NCI-H460 (cell line): Measurements from ENCODE around the gene PALMD. TPM values are rescaled to one million over a fixed set of nuclear protein-coding genes. Genes with fewer than 3 reads are reported as not detected.

Experiments
- DNase-seq: peaks from one replicate; pipeline ENCODE4 v3.0.0-alpha.2; 2016; ENCODE audit warnings: low read depth; ENCODE audit errors: extremely low read depth
- total RNA-seq: library from RNA; depleted of rRNA; stranded (reverse); fragments of >200 nt; shearing (Covaris generic); gene quantifications from 2 replicates; pipeline ENCODE4 v1.2.3, GENCODE V29; 2014

The PALMD gene
- total RNA-seq, 1 experiment from 2014 or later = 5.2 TPM

GRCh38 chr1:99629164-99629563 is 16.7 kb upstream of the PALMD start:
- no peak for DNase-seq

DNA sequence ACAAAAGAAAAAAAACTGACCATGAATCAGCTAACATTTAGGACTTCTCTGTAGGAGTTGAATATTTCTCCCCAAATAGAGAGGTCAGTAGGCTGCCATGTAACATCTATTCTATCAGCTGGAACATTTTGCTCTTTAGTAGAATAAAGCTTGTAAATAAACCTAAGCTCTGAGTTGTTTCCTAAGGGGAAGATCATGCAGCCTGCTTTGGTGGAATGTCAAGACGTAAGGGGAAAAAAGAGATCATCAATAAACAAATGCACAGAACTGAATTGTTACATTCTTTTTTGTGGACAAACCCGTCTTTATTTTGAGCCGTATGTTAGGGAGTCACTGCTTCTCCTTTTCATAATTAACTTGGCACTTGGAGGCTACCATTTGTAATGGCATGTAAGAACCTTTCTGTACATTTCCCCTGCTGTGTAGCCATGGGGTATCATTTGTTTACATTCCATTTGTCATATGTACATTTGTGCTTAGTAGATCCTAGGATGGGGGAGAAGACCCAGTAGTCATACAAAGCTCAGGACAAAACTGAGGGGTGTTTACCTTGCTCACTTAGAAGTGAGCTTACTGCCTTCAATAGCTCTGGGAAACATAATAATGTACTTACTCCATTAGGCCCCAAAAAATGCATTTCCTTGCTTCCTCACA is 10.8 kb upstream of the PALMD start:
- no peak for DNase-seq

DNA sequence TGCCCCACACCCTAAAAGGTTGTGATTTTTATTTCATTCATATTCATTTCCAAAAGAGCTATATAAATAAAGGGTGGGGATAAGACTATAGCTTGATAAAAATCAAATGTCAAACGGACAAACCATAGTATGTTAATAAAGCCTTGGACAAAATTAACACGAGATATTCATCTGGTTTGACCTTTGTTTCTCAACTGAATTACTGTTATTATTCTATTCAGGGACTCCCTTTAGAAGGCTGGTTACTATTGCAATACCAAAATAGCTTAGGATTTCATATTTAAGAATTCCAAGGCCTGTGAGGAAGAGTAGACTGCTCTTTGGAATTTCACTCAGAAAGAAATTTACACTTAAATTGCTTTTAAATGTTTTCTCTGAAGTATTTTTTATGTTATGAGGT is 10.2 kb upstream of the PALMD start:
- DNase-seq = no peak

GRCh38 chr1:99636647-99637175 is 9.2 kb upstream of the PALMD start:
- DNase-seq = no peak

- DNase-seq = no peak
Observed at GRCh38 chr1:99638853-99639252, 7.1 kb upstream of the PALMD start.

DNA sequence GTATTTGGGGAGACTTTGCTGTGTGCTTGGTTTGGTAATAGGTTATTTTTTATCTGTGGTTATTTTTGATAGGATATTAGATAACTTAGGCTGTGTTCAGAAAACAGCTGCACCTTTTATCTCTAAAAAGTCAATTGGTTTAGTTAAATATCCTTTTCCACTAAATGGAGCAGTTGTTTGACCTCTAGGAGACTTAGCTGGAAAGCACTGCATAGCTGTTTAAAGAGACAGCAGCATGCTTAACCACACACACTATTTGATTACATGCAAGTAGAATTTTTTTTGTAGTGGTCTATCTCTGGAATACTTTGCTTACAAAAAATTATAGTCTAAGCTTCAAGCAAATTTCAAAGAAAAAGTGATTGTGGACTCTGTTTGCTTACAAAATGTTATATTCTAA is 6.5 kb upstream of the PALMD start:
- no peak for DNase-seq

DNA sequence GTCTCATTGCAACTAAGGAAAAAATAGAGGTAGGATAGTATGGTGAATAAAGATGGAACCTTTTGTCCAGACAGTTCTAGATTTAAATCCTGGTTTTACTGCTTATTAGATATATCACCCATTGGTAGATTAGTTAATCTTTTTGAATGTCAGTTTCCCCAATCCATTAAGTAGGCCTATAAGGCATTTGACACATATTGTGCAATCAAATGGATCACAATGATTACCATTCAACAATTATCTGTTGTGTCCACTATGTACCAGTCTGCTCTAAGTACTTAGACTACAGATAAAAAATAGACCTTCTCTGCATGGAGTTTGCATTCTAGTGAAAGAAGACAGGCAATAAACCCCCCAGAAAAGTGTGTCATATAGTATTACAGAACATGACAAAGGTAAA is 6.0 kb upstream of the PALMD start:
- no peak for DNase-seq

DNA sequence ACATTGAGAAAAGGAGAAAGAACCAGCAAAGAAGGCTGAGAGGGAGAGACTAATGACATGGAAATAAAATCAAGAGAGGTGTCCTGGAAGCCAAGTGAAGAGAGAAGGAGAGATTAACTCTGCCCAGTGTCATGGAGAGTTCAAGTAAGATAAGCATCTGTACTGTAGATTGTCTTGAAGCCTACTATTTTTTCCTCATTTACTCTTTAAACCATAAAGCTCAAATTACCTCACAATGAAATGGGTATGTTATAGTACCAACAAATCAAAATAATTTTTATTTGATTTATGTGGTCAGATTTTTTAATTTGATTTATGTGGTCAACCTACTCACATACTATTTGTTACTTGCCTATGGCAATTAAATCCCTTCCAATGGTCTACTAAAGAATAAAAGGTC is 5.2 kb upstream of the PALMD start:
- DNase-seq = no peak

DNA sequence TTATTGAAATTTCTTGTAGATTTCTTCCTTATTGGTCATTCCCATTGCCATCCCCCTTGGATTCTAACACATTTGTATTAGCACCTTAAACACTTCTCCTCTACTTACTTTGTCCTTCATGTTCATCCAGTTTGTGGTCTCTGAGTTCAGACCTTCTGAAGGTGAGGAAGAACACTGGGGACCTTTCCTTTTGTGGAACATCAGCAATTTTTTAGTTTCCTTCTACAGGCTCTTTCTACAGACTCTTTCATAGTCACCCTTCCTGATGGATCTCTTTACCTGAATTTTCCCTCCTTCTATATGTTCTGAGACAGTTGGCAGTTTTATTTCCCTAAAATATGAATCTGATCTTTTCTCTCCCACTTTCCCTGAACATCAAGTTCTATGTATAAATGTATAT is 4.4 kb upstream of the PALMD start:
- DNase-seq = no peak

DNA sequence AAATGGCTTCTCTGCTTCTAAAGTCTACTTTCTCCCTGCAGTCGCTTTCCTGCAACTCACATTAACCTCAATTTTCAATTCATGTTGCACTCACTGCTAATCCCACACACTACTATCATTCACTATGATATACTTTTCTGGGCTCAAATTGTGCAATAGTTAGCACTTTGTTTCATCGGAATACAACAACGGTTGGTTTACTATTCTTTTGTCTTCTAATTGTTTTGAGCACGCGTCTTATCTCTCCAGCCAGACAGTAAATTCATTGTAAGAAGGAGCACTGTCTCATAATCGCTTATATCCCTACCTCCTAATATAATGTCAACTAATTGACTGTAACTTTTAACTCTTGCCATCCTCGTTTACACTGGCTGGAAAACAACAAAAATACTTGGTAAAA is 3.9 kb upstream of the PALMD start:
- DNase-seq = no peak

DNA sequence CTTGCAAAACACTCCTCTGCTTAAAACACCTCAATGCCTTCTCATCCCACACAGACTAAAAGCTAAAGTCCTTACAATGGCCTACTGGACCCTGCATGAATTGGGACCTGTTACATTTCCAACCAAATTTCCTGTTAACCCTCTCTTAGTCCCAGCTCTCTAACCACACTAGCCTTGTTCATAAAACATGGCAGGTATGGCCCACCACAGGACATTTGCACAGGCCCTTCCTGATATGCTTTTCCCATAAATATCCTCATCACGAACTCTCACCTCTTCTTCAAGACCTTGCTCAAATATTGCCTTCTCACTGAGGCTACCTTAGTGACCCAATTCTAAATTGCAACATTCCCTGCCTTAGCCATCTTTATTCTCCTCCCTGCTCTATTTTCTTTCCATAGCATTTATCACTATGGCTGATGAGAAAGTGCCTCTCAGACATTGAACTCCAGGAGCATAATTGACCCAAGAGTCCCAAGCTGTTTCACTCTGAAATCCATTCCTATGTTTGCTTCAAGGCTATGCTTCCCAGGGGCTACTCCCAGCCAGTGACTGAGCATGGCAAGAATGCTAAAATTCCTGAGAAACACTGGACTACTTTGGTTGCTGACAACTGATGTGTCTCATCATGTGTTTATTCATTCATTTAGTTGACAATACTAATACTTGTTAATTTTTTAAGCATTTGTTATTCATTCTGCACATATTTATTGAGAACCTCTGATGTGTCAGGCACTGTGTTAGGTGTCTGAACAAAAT is 2.7 kb upstream of the PALMD start:
- no peak for DNase-seq

- DNase-seq = no peak
Observed at GRCh38 chr1:99644279-99645004, 1.5 kb upstream of the PALMD start.

GRCh38 chr1:99645203-99645602 is 710 bp upstream of the PALMD start:
- DNase-seq = peak; percentile 71

DNA sequence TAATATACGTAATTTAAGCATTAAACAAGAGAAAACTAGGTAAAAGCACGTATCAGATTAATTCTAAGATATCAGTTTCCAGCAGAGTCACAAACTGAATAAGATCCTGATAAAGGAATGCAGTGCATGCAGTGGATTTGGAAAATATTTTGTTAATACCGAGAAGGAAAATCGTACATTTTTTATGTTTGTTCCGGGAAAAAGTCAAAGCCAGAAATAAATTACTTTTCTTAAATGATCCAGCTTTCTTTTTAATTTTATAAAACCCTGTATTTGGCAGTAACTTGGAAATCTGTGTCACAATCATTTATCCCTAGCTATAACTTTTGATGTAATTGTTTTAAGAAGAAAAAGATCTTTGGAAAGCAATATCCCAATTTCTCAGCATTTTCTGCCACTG is 955 bp downstream of the PALMD start:
- no peak for DNase-seq

DNA sequence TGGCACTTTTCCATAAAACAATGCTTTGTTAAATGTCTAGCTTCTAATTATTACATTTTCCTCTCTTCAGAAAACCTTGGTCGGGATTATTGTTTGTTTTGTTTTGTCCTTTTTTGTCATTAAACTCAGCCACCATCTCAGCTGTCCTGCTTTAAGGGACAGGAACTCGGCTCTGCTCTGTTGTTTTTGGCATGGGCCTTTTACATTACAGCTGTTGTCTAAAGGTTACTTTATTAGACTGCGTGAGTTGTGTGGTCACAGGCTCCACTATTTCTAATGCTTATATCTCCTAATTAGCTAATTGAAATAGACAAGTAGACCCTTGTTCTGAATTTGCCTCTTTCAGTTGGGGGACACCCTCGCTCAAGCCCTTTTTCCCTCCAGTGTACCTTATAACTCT is 1.6 kb downstream of the PALMD start:
- DNase-seq = no peak

GRCh38 chr1:99648107-99648506 is 2.2 kb downstream of the PALMD start:
- DNase-seq = peak; percentile 38

GRCh38 chr1:99650030-99650429 is 4.1 kb downstream of the PALMD start:
- DNase-seq = no peak

DNA sequence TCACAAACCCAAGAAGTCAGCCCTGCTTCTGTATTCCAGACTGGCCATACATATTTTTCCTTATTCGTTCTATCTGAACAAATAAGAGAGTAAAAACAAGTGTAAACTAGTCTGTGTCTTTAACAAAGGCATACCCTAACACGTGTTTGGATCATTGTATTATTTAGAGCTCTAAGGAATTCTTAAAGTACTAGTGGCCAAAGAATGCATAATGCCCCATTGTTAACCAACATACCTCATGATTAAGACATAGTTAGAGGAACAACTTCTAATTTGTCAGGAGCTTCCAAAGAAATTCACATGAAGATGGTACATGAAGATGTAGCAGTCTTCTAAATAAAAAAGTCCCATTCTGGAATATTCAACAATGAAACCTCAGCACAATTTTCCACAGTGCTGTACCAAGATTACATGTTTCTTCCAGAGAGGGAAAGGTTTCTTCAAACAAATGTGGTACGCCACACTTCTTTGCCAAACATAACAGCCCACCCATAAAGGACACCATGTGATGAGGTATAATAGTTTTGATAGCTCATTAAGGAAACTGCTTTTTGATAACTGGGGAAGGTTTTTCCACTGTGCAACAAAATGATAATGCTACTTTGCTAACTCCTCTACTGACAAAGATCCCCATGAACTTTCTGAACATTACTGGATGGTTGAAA is 5.0 kb downstream of the PALMD start:
- DNase-seq = no peak

- DNase-seq = no peak
Observed at GRCh38 chr1:99652881-99653281, 7.0 kb downstream of the PALMD start.

DNA sequence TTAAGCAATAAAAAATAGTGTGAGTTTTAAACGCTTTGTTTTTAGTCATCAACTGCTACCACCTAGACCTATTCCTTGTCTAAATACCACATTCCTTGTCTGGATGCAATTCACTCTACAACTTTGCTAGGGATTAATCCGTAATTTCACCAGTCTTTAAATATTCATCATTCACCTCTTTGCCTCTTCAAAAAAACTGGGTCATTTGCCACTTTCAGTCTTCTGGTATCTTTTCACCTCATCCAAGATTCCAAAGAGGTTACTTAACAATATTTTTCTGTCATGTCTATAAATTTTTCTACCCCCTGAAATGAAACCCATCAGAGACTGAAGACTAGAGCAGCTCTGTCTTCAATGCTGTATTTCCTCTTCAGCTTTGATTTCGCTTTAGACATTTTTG is 9.5 kb downstream of the PALMD start:
- DNase-seq = no peak

- DNase-seq = no peak
Observed at GRCh38 chr1:99656701-99657100, 10.8 kb downstream of the PALMD start.
